SK-N-MC (cell line): ENCODE results near the gene DMRT3.

ENCODE experiments used
- EZH2 ChIP-seq: fragments of 200-600 bp; sonication (generic); IDR thresholded peaks from one replicate; pipeline ENCODE4 v1.6.1; 2017; ENCODE audit warnings: antibody characterized with exemption
- POLR2AphosphoS5 ChIP-seq: IDR thresholded peaks from 2 replicates; pipeline ENCODE4 v1.6.1; 2012; ENCODE audit warnings: mild to moderate bottlenecking, low read depth, low read length, borderline replicate concordance

- TF ChIP-seq EZH2 (no peak), POLR2AphosphoS5 (no peak)
Measured at GRCh38 chr9:970151-970996, 6.1 kb upstream of the DMRT3 start.
